DLD1 (cell line): Measurements from ENCODE around the gene CRHR1.

Source experiments
- in situ Hi-C: cut with HindIII; loops from 2 replicates; pipeline ENCODE4 v1.10.0; 2017; ENCODE audit warnings: low sequenced_read_pairs

The CRHR1 gene

DNA sequence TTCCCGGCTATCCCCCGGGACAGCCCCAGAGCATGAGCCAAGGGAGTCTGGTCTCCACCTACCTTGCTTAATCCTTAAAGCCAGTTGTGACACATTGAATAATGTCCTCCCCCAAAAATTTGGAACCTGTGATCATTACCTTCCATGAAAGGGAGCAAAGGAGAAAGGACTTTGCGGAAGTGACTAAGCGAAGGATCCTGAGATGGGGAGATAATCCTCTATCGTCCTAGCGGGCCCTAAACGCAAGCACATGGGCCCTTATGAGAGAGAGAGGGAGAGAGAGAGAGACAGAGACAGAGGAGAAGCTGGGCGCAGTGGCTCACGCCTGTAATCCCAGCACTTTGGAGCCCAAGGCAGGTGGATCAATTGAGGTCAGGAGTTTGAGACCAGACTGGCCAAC lies 70.1 kb downstream of the CRHR1 start:
- in situ Hi-C loops, result loop anchor here (25.0 kb wide), 1 partner anchor 117 kb away; no protein-coding TSS in a partner anchor

- in situ Hi-C loops, result loop anchor here (5.0 to 25.0 kb wide), 2 partner anchors 91 to 119 kb away; no protein-coding TSS in a partner anchor
Observed at GRCh38 chr17:45855691-45856336, 71.7 kb downstream of the CRHR1 start.

GRCh38 chr17:45857977-45858708 lies 74.0 kb downstream of the CRHR1 start:
- in situ Hi-C loops, result loop anchor here (5.0 to 25.0 kb wide), 2 partner anchors 89 to 121 kb away; no protein-coding TSS in a partner anchor

DNA sequence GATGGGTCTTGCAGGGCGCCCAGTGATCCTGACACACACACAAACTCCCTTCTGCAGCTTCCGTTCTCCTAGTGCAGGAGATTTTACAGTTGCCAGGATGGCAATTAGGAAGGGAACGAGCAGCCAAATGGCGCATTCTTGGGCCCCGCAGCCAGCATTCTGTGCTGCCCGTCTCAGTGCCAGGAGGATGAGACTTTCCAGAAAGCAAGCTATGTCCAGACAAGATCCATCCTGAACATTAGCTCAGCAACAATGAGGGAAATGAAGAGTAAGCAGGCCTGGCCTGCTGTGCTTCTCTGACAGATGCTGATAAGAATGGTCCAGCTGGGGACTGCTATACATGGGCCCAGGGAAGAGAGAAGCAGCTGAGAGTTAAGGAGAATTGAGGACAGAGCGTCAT lies 77.0 kb downstream of the CRHR1 start:
- in situ Hi-C loops, result loop anchor here (25.0 kb wide), 1 partner anchor 124 kb away; no protein-coding TSS in a partner anchor

DNA sequence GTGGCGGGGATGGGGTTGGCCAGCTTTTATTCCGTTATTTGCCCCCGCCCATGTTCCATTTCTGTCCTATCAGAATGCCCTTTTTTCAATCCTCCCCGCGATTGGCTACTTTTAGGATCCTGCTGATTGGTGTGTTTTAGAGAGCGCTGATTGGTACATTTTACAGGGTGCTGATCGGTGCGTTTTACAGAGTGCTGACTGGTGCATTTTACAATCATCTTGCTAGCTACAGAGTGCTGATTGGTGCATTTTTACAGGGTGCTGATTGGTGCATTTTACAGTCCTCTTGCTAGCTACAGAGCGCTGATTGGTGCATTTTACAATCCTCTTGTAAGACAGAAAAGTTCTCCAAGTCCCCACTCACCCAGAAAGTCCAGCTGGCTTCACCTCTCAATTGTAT lies 78.0 kb downstream of the CRHR1 start:
- in situ Hi-C loops, result loop anchor here (25.0 kb wide), 1 partner anchor 125 kb away; no protein-coding TSS in a partner anchor

DNA sequence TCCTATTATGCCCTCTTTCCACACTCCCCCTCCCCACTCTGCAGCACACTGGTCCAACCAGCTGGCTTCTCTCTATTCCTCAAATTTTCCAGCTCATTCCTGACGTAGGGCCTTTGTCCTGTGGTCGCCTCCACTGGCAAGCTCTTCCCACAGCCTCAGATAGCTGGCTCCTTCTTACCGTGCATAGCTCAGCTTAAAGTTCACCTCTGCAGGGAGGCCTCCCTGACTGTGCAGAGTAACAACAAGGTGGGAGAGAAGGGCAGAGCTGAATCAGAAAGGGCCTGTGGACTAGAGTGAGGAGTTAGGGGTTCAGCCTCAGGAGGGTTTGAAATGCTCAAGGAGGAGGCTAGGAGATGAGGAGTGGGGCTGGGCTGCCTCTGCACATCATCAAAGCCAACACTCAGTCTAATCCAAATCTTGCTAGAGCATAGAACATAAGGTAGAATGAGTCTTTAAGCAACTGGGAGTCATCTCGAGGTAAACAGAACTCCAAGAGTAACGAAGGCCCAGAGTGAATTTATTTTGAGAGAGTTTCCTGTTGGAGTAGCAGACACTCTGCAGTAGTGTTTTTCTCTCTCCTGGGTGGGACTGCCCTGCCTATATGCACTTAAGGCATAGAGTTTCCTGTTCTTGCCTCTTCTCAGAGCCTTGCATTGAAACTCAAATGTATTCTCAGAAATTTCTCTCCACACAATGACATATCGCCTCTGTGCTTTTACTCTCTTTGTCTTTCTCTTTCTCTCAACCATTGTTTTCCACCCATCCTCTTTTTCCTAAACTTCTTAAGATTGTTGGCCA lies 79.9 kb downstream of the CRHR1 start:
- in situ Hi-C loops, result loop anchor here (25.0 kb wide), 1 partner anchor 127 kb away; no protein-coding TSS in a partner anchor

DNA sequence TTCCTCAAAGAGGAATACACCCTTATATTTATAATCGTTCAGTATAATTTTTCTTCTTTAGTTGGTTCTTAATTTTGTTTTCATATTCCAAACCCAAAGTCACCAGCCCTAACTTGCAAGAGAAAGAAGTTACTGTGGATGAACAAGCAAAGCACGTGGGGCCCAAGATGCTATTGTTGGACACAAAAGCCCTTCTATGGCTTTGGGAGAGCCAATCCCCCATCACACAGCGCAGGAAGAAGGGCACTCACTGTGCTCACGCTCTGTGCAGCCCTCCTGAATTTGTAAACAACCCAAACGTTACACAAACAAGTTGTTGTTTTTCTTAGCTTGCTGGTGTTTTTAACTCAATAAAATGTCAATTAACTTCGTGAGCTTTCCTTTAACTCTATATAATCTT lies 83.1 kb downstream of the CRHR1 start:
- in situ Hi-C loops, result loop anchor here (25.0 kb wide), 1 partner anchor 130 kb away; no protein-coding TSS in a partner anchor

DNA sequence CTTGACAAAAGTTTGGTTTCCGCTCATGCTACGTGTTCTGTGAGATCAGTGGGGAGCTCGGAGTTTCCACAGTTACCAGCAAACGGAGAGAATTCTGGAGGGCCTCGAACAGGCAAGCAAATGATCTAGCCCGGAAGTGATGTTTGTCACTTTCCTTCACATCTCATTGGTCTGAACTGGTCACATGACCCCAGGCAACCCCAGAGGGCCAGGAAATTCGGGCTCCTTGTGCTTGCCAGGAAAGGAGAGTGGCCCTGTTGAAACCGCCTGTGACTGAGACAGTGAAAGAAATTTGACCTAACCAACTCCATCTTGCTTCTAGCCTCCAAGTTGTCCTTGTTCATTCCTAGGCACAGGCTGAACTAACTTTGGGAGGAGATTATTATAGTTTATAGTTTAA lies 83.6 kb downstream of the CRHR1 start:
- in situ Hi-C loops, result loop anchor here (25.0 kb wide), 1 partner anchor 130 kb away; no protein-coding TSS in a partner anchor

- in situ Hi-C loops, result loop anchor here (25.0 kb wide), 1 partner anchor 131 kb away; no protein-coding TSS in a partner anchor
Observed at GRCh38 chr17:45868276-45868675, 84.2 kb downstream of the CRHR1 start.

DNA sequence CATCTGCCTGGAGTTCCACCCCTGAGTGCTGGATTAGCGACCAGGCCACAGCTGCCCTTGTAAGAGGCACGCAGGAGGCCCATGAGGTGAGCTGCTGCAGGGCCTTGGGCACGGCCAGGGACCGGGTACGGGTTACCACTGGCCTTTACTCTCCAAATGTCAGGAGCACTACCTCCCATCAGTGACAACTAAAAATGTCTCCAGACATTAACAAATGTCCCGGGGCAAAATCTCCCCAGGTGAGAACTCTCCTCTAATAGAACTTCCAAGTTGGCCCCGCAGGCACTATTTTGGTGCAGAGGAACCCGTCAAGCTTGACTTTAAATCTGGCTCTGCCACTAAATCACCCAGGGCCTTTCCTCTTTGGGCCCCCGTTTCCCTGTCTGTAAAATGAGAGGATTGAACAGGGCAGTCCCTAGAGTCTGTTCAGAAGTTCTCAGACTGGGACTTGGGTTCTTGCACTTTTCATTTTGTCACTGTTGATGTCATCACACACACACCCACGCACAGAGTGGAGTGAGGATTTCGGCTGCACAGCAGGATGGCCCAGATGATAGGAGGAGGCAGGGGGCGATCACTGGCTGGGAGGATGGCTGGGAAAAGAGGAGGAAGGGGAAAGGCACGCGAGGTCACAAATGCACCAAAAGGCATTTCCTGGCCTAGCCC lies 85.7 kb downstream of the CRHR1 start:
- in situ Hi-C loops, result loop anchor here (25.0 kb wide), 1 partner anchor 133 kb away; no protein-coding TSS in a partner anchor

DNA sequence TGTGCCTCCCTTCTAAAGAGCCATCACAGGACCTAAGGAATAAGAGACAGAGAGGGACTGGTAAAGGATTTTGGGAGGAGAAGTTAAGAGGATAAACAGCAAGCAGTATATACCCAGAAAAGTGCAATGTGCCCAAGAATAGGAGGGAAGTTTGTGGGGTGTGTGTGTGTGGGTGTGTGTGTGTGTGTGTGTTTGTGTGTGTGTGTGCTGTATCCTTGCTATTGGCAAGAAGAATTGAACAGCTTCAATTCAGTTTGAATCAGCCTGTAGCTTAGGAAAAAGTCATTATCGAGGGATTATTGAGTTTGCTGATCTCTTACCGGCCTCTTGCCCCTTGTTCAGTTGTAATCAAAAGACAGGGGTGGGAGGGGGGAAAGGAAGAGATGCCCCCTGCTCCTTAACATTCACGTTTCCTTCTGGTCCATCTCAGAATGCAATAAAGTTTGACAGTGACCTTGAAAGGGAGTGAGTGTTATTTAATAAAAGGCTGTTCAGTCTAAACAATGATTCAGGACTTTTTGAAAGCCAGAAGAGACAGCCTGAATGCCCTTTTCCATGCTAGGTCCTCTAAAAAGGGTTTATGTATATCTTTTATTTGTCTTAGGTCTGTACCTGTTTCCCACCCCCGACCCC lies 86.3 kb downstream of the CRHR1 start:
- in situ Hi-C loops, result loop anchor here (25.0 kb wide), 1 partner anchor 133 kb away; no protein-coding TSS in a partner anchor

- in situ Hi-C loops, result loop anchor here (25.0 kb wide), 1 partner anchor 134 kb away; no protein-coding TSS in a partner anchor
Observed at GRCh38 chr17:45871718-45872117, 87.6 kb downstream of the CRHR1 start.

- in situ Hi-C loops, result loop anchor here (25.0 kb wide), 1 partner anchor 136 kb away; no protein-coding TSS in a partner anchor
Observed at GRCh38 chr17:45873728-45874127, 89.6 kb downstream of the CRHR1 start.

- in situ Hi-C loops, result loop anchor here (25.0 kb wide), 1 partner anchor 137 kb away; no protein-coding TSS in a partner anchor
Observed at GRCh38 chr17:45874151-45874550, 90.0 kb downstream of the CRHR1 start.

DNA sequence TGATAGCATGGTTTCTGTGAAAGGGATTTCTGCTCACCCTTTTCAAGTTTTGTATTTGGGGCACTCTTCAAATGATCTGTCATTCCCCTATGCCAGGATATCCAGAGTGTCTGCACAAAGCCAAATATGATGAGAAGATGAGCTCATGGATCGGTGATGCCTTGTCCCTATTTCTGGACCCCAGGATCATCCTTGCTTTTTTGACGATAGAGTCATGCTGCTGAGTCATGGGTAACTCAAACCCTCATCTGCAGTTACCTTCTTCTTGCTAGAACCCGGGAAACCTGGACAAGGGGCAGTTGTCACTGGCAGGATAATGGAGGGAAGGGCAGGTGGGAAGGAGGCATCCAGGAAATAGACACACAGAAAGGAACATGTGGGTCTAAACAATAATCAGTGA lies 92.4 kb downstream of the CRHR1 start:
- in situ Hi-C loops, result no loop called here

- in situ Hi-C loops, result no loop called here
Observed at GRCh38 chr17:45877467-45877866, 93.3 kb downstream of the CRHR1 start.

DNA sequence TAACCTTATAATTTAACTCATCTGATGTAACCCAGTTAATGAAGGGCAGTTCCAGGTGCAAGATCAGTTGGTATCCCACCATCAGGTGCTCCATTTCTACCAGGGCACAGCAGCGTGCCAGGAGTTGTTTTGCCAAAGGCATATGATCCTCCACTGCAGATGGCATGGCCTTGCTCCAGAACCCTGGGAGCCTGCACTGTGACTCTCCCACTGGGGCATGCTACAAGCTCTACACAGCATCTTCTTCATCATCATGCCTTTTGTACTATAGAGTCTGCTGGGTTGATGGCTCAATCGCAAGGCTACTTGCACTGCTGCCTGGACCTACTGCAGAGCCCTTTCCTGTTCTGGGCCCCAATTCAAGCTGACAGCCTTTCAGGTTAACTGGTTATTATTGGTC lies 98.9 kb downstream of the CRHR1 start:
- in situ Hi-C loops, result no loop called here
